Measurements from ENCODE around the gene SKAP2. TPM values are rescaled to one million over a fixed set of nuclear protein-coding genes. Genes with fewer than 3 reads are reported as not detected.

Gene SKAP2
- polyA plus RNA-seq, 1 donor = 31.2 TPM

- H3K27me3 ChIP-seq (ENCODE audit: control insufficient read depth, insufficient read depth, low read length) = no peaks in the 10 kb centered on the region
- WGBS (ENCODE audit: insufficient coverage, low lambda C conversion rate) = no CpG with 5 or more reads among the region's 3 CpGs
- H3K9me3 ChIP-seq (ENCODE audit: control insufficient read depth, low read depth, low read length) = no peaks in the 10 kb centered on the region
- no peak overlapping the region for H3K27ac ChIP-seq (ENCODE audit: low read length)
- no peak for DNase-seq
- no peak overlapping the region for H3K4me3 ChIP-seq (ENCODE audit: low read length)
- H3K4me1 ChIP-seq (ENCODE audit: control insufficient read depth, insufficient read depth, low read length) = no peaks in the 10 kb centered on the region
- H3K36me3 ChIP-seq (ENCODE audit: control insufficient read depth, insufficient read depth, low read length) = no peaks in the 10 kb centered on the region
Measured at GRCh38 chr7:26891400-26892350, 27.3 kb upstream of the SKAP2 start.

- Histone ChIP-seq H3K4me1 (ENCODE audit: control insufficient read depth, insufficient read depth, low read length) (no peaks in the 10 kb centered on the region), H3K27ac (ENCODE audit: low read length) (no peak overlapping the region), H3K36me3 (ENCODE audit: control insufficient read depth, insufficient read depth, low read length) (no peaks in the 10 kb centered on the region), H3K9me3 (ENCODE audit: control insufficient read depth, low read depth, low read length) (peaks cover 4% of the 10 kb centered on the region), H3K27me3 (ENCODE audit: control insufficient read depth, insufficient read depth, low read length) (no peaks in the 10 kb centered on the region), H3K4me3 (ENCODE audit: low read length) (no peak overlapping the region)
- WGBS (ENCODE audit: insufficient coverage, low lambda C conversion rate) = no CpG with 5 or more reads among the region's 2 CpGs
- DNase-seq = no peak
Measured at GRCh38 chr7:26880852-26881251, 16.5 kb upstream of the SKAP2 start.

- WGBS (ENCODE audit: insufficient coverage, low lambda C conversion rate) = no CpG with 5 or more reads among the region's 1 CpG
- Histone ChIP-seq H3K27ac (ENCODE audit: low read length) (no peak overlapping the region), H3K27me3 (ENCODE audit: control insufficient read depth, insufficient read depth, low read length) (no peaks in the 10 kb centered on the region), H3K4me3 (ENCODE audit: low read length) (no peak overlapping the region), H3K36me3 (ENCODE audit: control insufficient read depth, insufficient read depth, low read length) (no peaks in the 10 kb centered on the region), H3K4me1 (ENCODE audit: control insufficient read depth, insufficient read depth, low read length) (no peaks in the 10 kb centered on the region), H3K9me3 (ENCODE audit: control insufficient read depth, low read depth, low read length) (peaks cover 4% of the 10 kb centered on the region)
- DNase-seq = no peak
Measured at GRCh38 chr7:26879671-26880070, 15.3 kb upstream of the SKAP2 start.

- no CpG with 5 or more reads among the region's 7 CpGs for WGBS (ENCODE audit: insufficient coverage, low lambda C conversion rate)
- H3K4me1 ChIP-seq (ENCODE audit: control insufficient read depth, insufficient read depth, low read length) = no peaks in the 10 kb centered on the region
- no peak overlapping the region for H3K4me3 ChIP-seq (ENCODE audit: low read length)
- DNase-seq = no peak
- no peak overlapping the region for H3K27ac ChIP-seq (ENCODE audit: low read length)
- no peaks in the 10 kb centered on the region for H3K36me3 ChIP-seq (ENCODE audit: control insufficient read depth, insufficient read depth, low read length)
- H3K9me3 ChIP-seq (ENCODE audit: control insufficient read depth, low read depth, low read length) = no peaks in the 10 kb centered on the region
- H3K27me3 ChIP-seq (ENCODE audit: control insufficient read depth, insufficient read depth, low read length) = no peaks in the 10 kb centered on the region
Measured at GRCh38 chr7:26868841-26869495, 4.6 kb upstream of the SKAP2 start.

- Histone ChIP-seq H3K4me1 (ENCODE audit: control insufficient read depth, insufficient read depth, low read length) (no peaks in the 10 kb centered on the region), H3K4me3 (ENCODE audit: low read length) (peak overlapping the region; percentile 90), H3K27ac (ENCODE audit: low read length) (peak overlapping the region; percentile 94), H3K36me3 (ENCODE audit: control insufficient read depth, insufficient read depth, low read length) (no peaks in the 10 kb centered on the region), H3K27me3 (ENCODE audit: control insufficient read depth, insufficient read depth, low read length) (no peaks in the 10 kb centered on the region), H3K9me3 (ENCODE audit: control insufficient read depth, low read depth, low read length) (no peaks in the 10 kb centered on the region)
- DNase-seq = no peak
- whole genome bisulfite sequencing (ENCODE audit: insufficient coverage, low lambda C conversion rate) = no CpG with 5 or more reads among the region's 11 CpGs
Measured at GRCh38 chr7:26865094-26865388, 651 bp upstream of the SKAP2 start.

- peak; percentile 34 to 79 for DNase-seq
- 33% methylated on average over 3 of the region's 17 CpGs for WGBS (ENCODE audit: insufficient coverage, low lambda C conversion rate)
- peak overlapping the region; percentile 90 for H3K4me3 ChIP-seq (ENCODE audit: low read length)
- H3K27me3 ChIP-seq (ENCODE audit: control insufficient read depth, insufficient read depth, low read length) = no peaks in the 10 kb centered on the region
- H3K9me3 ChIP-seq (ENCODE audit: control insufficient read depth, low read depth, low read length) = no peaks in the 10 kb centered on the region
- H3K4me1 ChIP-seq (ENCODE audit: control insufficient read depth, insufficient read depth, low read length) = no peaks in the 10 kb centered on the region
- peak overlapping the region; percentile 94 for H3K27ac ChIP-seq (ENCODE audit: low read length)
- no peaks in the 10 kb centered on the region for H3K36me3 ChIP-seq (ENCODE audit: control insufficient read depth, insufficient read depth, low read length)
Measured at GRCh38 chr7:26863518-26864308, 677 bp downstream of the SKAP2 start.

GRCh38 chr7:26862834-26863233 lies 1.6 kb downstream of the SKAP2 start:
- peaks cover 6% of the 10 kb centered on the region for H3K4me1 ChIP-seq (ENCODE audit: control insufficient read depth, insufficient read depth, low read length)
- DNase-seq = peak in 1 of 2 donors; percentile 10
- no peaks in the 10 kb centered on the region for H3K9me3 ChIP-seq (ENCODE audit: control insufficient read depth, low read depth, low read length)
- H3K27ac ChIP-seq (ENCODE audit: low read length) = no peak overlapping the region
- no peaks in the 10 kb centered on the region for H3K27me3 ChIP-seq (ENCODE audit: control insufficient read depth, insufficient read depth, low read length)
- H3K36me3 ChIP-seq (ENCODE audit: control insufficient read depth, insufficient read depth, low read length) = no peaks in the 10 kb centered on the region
- 50% methylated on average over 1 of the region's 2 CpGs for WGBS (ENCODE audit: insufficient coverage, low lambda C conversion rate)
- H3K4me3 ChIP-seq (ENCODE audit: low read length) = peak overlapping the region; percentile 90

- no peak overlapping the region for H3K27ac ChIP-seq (ENCODE audit: low read length)
Measured at GRCh38 chr7:26861050-26861449, 3.3 kb downstream of the SKAP2 start.

GRCh38 chr7:26860361-26860760 lies 4.0 kb downstream of the SKAP2 start:
- DNase-seq = peak; percentile 25 to 53
- Histone ChIP-seq H3K36me3 (ENCODE audit: control insufficient read depth, insufficient read depth, low read length) (no peaks in the 10 kb centered on the region), H3K27ac (ENCODE audit: low read length) (no peak overlapping the region), H3K9me3 (ENCODE audit: control insufficient read depth, low read depth, low read length) (no peaks in the 10 kb centered on the region), H3K4me1 (ENCODE audit: control insufficient read depth, insufficient read depth, low read length) (peaks cover 6% of the 10 kb centered on the region), H3K27me3 (ENCODE audit: control insufficient read depth, insufficient read depth, low read length) (peaks cover 2% of the 10 kb centered on the region), H3K4me3 (ENCODE audit: low read length) (no peak overlapping the region)
- WGBS (ENCODE audit: insufficient coverage, low lambda C conversion rate) = no CpG with 5 or more reads among the region's 2 CpGs

More at GRCh38 chr7:26861050-26861449, 3.3 kb downstream of the SKAP2 start:
- H3K36me3 ChIP-seq (ENCODE audit: control insufficient read depth, insufficient read depth, low read length) = no peaks in the 10 kb centered on the region
- peaks cover 6% of the 10 kb centered on the region for H3K4me1 ChIP-seq (ENCODE audit: control insufficient read depth, insufficient read depth, low read length)
- WGBS (ENCODE audit: insufficient coverage, low lambda C conversion rate) = 100% methylated on average over 1 of the region's 1 CpG
- no peak overlapping the region for H3K4me3 ChIP-seq (ENCODE audit: low read length)
- DNase-seq = no peak
- peaks cover 2% of the 10 kb centered on the region for H3K27me3 ChIP-seq (ENCODE audit: control insufficient read depth, insufficient read depth, low read length)
- no peaks in the 10 kb centered on the region for H3K9me3 ChIP-seq (ENCODE audit: control insufficient read depth, low read depth, low read length)

GRCh38 chr7:26859720-26860119 lies 4.7 kb downstream of the SKAP2 start:
- H3K4me1 ChIP-seq (ENCODE audit: control insufficient read depth, insufficient read depth, low read length) = peaks cover 6% of the 10 kb centered on the region
- H3K27ac ChIP-seq (ENCODE audit: low read length) = no peak overlapping the region
- no peaks in the 10 kb centered on the region for H3K9me3 ChIP-seq (ENCODE audit: control insufficient read depth, low read depth, low read length)
- H3K27me3 ChIP-seq (ENCODE audit: control insufficient read depth, insufficient read depth, low read length) = peaks cover 2% of the 10 kb centered on the region
- no peak overlapping the region for H3K4me3 ChIP-seq (ENCODE audit: low read length)
- DNase-seq = no peak
- H3K36me3 ChIP-seq (ENCODE audit: control insufficient read depth, insufficient read depth, low read length) = no peaks in the 10 kb centered on the region

Measured in large intestine (tissue), 3 donors.